Stimulated activated effector memory CD8-positive, alpha-beta T cell treated with anti-CD3 and anti-CD28 coated beads, Interleukin-12 subunit alpha, Interleukin-12 subunit beta, amount 100 ng/mL, for 72 hours (primary cell): ENCODE results near the gene MARS1.
A peak's percentile ranks its signal among the peaks of the same experiment; 100 is the strongest.

Experiments used
- ATAC-seq: fragments of 150-1000 bp; cut with Tn5 transposase; 2 replicates; pipeline ENCODE4 v1.10.0; 2021
- DNase-seq, 2 donors: peaks; one replicate each; pipeline ENCODE4 v3.0.0; 2021 to 2022; ENCODE audit warnings: low spot score in 2 of 2
- H3K27ac Mint-ChIP-seq: one replicate; pipeline ENCODE4 v1.8.0; 2022; ENCODE audit warnings: mild to moderate bottlenecking, mixed read lengths
- H3K36me3 Mint-ChIP-seq: one replicate; pipeline ENCODE4 v1.8.0; 2022; ENCODE audit warnings: mild to moderate bottlenecking, mixed read lengths
- H3K4me1 Mint-ChIP-seq: one replicate; pipeline ENCODE4 v1.8.0; 2022; ENCODE audit warnings: mixed read lengths
- H3K4me3 Mint-ChIP-seq: one replicate; pipeline ENCODE4 v1.8.0; 2022; ENCODE audit warnings: mild to moderate bottlenecking, mixed read lengths
- H3K9me3 Mint-ChIP-seq: one replicate; pipeline ENCODE4 v1.8.0; 2022; ENCODE audit warnings: mixed read lengths

Gene MARS1

GRCh38 chr12:57531836-57532235, 44.0 kb downstream of the MARS1 start:
- Mint-ChIP-seq H3K27ac (no peak overlapping the region), H3K4me3 (no peak overlapping the region), H3K9me3 (no peaks in the 10 kb centered on the region), H3K4me1 (peaks cover 1% of the 10 kb centered on the region), H3K36me3 (peaks cover 93% of the 10 kb centered on the region)
- ATAC-seq (no peak), DNase-seq (no peak)

- H3K9me3 Mint-ChIP-seq: no peaks in the 10 kb centered on the region
- no peak overlapping the region for H3K4me3 Mint-ChIP-seq
- ATAC-seq (no peak), DNase-seq (no peak)
- no peaks in the 10 kb centered on the region for H3K4me1 Mint-ChIP-seq
- H3K27ac Mint-ChIP-seq: peak overlapping the region; percentile 78
- H3K36me3 Mint-ChIP-seq: peaks cover 91% of the 10 kb centered on the region
Measured at GRCh38 chr12:57533108-57533507, 45.2 kb downstream of the MARS1 start.

DNA sequence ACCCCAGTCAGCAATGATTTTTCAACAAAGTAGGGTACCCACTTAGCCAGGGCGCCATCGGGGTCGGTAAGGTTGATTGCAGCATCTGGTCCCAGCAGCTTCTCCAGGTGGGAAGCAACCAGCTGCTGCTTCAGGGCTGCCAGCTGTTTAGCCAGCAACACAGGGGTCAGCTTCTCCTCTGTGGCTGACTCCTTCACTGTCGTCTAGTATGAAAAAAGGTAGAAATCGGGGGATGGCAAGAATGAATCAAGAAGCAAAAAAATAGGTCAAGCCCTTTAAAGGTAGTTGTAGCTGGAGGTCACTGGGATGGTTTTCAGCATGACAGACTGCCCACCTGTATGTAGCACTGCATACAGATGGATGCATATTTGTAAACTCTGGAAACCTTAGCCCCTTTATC, 46.4 kb downstream of the MARS1 start:
- Mint-ChIP-seq H3K36me3 (peaks cover 91% of the 10 kb centered on the region), H3K27ac (no peak overlapping the region)

GRCh38 chr12:57534991-57535543, 47.2 kb downstream of the MARS1 start:
- peak overlapping the region; percentile 81 for H3K27ac Mint-ChIP-seq
- peaks cover 83% of the 10 kb centered on the region for H3K36me3 Mint-ChIP-seq
- no peaks in the 10 kb centered on the region for H3K9me3 Mint-ChIP-seq
- H3K4me1 Mint-ChIP-seq: peaks cover 15% of the 10 kb centered on the region
- DNase-seq: no peak
- no peak overlapping the region for H3K4me3 Mint-ChIP-seq
- ATAC-seq: no peak

More for the DNA sequence above, 46.4 kb downstream of the MARS1 start:
- peaks cover 8% of the 10 kb centered on the region for H3K4me1 Mint-ChIP-seq
- no peak overlapping the region for H3K4me3 Mint-ChIP-seq
- no peaks in the 10 kb centered on the region for H3K9me3 Mint-ChIP-seq
- ATAC-seq (no peak), DNase-seq (no peak)

DNA sequence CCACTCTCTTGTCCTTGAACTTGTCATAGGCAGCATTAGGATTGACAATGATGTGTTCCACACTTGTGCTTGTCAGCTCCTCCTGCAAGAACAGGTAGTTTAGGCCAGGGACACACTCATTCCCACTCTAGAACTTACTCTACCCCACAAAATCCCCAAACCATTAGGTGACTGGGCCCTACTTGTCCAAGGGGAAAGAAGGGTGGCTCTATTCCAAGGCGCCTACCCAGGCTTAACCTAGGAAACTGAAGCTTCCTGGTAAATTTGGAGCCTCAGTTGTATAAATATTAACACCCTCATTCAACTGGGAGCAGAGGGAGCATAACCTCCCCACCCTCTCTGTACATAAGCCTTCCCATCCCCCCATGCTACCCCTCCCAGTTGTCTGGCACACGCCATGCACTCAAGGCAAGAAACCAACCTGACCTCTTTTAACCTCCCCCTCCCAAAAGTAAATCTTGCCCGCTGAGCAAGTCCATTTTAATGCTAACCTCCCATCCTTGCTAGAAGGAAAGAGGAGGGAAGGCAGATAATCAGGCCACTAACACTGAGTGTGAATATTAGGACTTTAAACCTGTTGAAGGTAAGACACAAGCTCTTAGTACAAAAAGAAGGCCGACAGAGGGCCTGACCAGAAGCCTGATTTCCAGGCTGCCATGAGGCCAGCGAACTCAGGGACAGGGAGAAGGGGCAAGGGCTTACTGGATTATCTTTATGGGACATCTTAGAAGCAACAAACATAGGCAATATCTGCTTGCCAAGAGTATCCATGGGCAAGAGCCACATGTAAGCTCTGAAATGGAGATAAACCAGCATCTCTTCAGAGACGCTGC, 48.1 kb downstream of the MARS1 start:
- DNase-seq: no peak
- peaks cover 82% of the 10 kb centered on the region for H3K36me3 Mint-ChIP-seq
- H3K4me3 Mint-ChIP-seq: no peak overlapping the region
- H3K9me3 Mint-ChIP-seq: no peaks in the 10 kb centered on the region
- ATAC-seq: no peak
- H3K27ac Mint-ChIP-seq: peak overlapping the region; percentile 81
- peaks cover 21% of the 10 kb centered on the region for H3K4me1 Mint-ChIP-seq

- no peaks in the 10 kb centered on the region for H3K9me3 Mint-ChIP-seq
- peaks cover 82% of the 10 kb centered on the region for H3K36me3 Mint-ChIP-seq
- H3K27ac Mint-ChIP-seq: peak overlapping the region; percentile 81
- no peak for DNase-seq
- H3K4me3 Mint-ChIP-seq: no peak overlapping the region
- H3K4me1 Mint-ChIP-seq: peaks cover 21% of the 10 kb centered on the region
- no peak for ATAC-seq
Measured at GRCh38 chr12:57536597-57536942, 48.7 kb downstream of the MARS1 start.

DNA sequence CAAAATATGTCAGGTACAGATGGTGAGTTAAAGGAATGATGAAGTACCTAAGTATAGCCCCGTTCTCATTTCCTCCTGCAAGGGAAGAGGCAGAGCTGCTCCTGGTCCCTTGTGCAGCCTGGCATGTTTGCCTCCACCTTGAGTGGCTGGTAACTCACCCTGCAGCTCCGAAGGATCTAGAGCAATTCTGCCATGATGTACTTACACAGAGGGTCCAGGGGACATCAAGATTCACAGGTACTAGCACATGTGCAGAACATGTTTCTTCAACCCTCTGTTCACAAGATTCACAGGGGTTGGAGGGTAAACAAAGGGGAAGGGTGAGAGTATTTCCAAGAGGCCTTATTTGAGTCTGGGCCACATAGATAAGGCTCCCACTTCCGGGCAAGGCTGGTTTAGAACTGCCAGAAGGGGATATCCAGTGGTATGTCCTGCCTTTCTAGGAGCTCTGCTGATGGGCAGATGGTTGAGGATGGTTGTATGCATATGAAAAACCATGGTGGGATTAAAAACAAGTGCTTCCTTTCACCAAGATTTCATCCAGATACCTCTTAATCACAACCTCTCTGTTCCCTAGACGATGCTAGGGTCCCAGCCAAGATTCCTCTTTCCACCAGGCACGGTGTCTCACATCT, 51.4 kb downstream of the MARS1 start:
- Mint-ChIP-seq H3K27ac (peak overlapping the region; percentile 26), H3K4me1 (peaks cover 28% of the 10 kb centered on the region), H3K4me3 (no peak overlapping the region)

GRCh38 chr12:57541001-57541400, 53.1 kb downstream of the MARS1 start:
- no peak overlapping the region for H3K4me3 Mint-ChIP-seq
- H3K9me3 Mint-ChIP-seq: no peaks in the 10 kb centered on the region
- DNase-seq (no peak), ATAC-seq (no peak)
- H3K4me1 Mint-ChIP-seq: peaks cover 42% of the 10 kb centered on the region
- peaks cover 69% of the 10 kb centered on the region for H3K36me3 Mint-ChIP-seq
- no peak overlapping the region for H3K27ac Mint-ChIP-seq

More for the DNA sequence above, 51.4 kb downstream of the MARS1 start:
- ATAC-seq (no peak), DNase-seq (no peak)
- Mint-ChIP-seq H3K9me3 (no peaks in the 10 kb centered on the region), H3K36me3 (peaks cover 76% of the 10 kb centered on the region)

GRCh38 chr12:57541717-57542116, 53.8 kb downstream of the MARS1 start:
- H3K9me3 Mint-ChIP-seq: no peaks in the 10 kb centered on the region
- H3K36me3 Mint-ChIP-seq: peaks cover 75% of the 10 kb centered on the region
- no peak overlapping the region for H3K4me3 Mint-ChIP-seq
- DNase-seq (no peak), ATAC-seq (no peak)
- no peak overlapping the region for H3K27ac Mint-ChIP-seq
- H3K4me1 Mint-ChIP-seq: peaks cover 48% of the 10 kb centered on the region

DNA sequence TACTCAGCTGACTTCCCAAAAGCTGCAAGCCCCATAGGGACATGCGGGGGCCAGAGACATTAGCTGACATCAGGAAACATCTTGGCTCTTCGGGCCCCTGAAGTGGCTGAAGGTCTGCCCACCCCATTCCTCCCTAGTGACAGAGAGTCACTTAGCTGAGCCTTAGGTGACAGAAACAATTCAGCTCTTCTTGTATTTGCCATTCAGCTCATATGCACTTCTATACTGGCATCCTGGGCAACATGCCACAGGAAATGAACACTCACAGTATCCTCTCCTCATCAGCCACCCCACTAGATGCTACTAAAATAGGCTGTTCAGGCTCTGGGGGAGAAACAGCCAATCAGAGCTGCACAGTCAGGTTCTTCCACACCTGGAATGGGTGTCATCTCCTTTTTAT, 55.7 kb downstream of the MARS1 start:
- Mint-ChIP-seq H3K27ac (no peak overlapping the region), H3K4me3 (no peak overlapping the region), H3K36me3 (peaks cover 65% of the 10 kb centered on the region), H3K9me3 (no peaks in the 10 kb centered on the region), H3K4me1 (peaks cover 53% of the 10 kb centered on the region)
- DNase-seq (no peak), ATAC-seq (no peak)

GRCh38 chr12:57545809-57546437, 58.1 kb downstream of the MARS1 start:
- DNase-seq (no peak), ATAC-seq (no peak)
- Mint-ChIP-seq H3K4me1 (peaks cover 53% of the 10 kb centered on the region), H3K9me3 (no peaks in the 10 kb centered on the region), H3K36me3 (peaks cover 50% of the 10 kb centered on the region), H3K4me3 (peak overlapping the region; percentile 97), H3K27ac (peak overlapping the region; percentile 99)

- ATAC-seq: peak; percentile 95
- Mint-ChIP-seq H3K36me3 (peaks cover 43% of the 10 kb centered on the region), H3K9me3 (no peaks in the 10 kb centered on the region), H3K4me3 (peak within 1 kb of the TSS; percentile 97), H3K27ac (peak within 1 kb of the TSS; percentile 99), H3K4me1 (peaks cover 54% of the 10 kb centered on the region)
- peak; percentile 76 to 93 for DNase-seq
Measured at GRCh38 chr12:57546438-57547287, 58.8 kb downstream of the MARS1 start, which contains the start of gene DCTN2. TSS of gene DCTN2 (minus strand) at chr12:57547192. CDS start at chr12:57547063, 129 bp downstream.

DNA sequence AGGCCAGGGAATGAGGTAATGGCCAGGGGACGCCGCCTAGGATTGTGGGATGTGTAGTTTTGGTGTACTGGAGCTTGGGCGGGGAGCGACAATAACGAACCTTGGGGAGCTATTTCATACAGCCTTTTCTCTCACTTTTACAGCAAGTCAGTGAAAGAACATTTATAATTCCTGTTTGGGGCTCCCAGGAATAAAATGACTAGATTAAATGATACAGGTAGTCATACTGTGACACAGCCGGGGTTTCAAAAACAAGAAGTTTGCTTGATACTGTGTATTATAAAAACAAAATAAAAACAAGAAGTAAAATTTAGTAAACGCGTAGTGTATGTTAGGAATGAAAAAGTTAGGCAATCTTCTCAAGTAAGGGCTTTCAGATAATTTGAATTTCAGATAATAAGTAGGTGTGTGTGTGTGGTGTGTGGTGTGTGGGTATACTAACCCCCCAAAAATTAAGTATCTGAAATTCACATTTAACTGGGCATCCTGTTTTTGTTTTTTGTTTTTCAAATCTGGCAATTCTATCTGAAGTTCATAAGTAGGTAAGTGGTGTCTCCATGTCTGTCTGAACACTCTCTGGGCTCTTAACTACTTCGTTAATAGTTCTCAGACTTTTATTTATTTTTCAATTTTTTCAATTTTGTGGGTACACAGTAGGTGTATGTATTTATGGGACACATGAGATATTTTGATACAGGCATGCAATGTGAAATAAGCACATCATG, 59.6 kb downstream of the MARS1 start:
- Mint-ChIP-seq H3K4me3 (peak overlapping the region; percentile 97), H3K4me1 (peaks cover 54% of the 10 kb centered on the region), H3K27ac (peak overlapping the region; percentile 99), H3K36me3 (peaks cover 35% of the 10 kb centered on the region), H3K9me3 (no peaks in the 10 kb centered on the region)
- DNase-seq: no peak
- ATAC-seq: no peak

DNA sequence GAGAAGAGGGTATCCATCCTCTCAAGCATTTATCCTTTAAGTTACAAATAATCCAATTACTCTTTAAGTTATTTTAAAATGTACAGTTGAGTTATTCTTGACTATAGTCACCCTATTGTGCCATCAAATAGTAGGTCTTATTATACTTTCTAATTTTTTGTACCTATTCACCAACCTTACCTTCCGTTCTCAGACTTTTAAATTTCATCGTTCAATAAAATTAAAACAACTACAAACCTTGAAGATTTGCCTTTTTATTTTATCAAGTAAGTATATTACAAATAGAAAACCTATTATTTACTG, 60.1 kb downstream of the MARS1 start:
- Mint-ChIP-seq H3K4me3 (peak overlapping the region; percentile 97), H3K4me1 (peaks cover 54% of the 10 kb centered on the region), H3K9me3 (no peaks in the 10 kb centered on the region), H3K36me3 (peaks cover 31% of the 10 kb centered on the region), H3K27ac (no peak overlapping the region)
- no peak for DNase-seq
- ATAC-seq: no peak
